Measurements from ENCODE around the gene LKAAEAR1. TPM values are rescaled to one million over a fixed set of nuclear protein-coding genes. Genes with fewer than 3 reads are reported as not detected.

The LKAAEAR1 gene
- total and polyA plus RNA-seq, 2 of the 13 experiments (the other 11 are each of a cell fraction or from before 2014, with no cell fraction given): not detected

DNA sequence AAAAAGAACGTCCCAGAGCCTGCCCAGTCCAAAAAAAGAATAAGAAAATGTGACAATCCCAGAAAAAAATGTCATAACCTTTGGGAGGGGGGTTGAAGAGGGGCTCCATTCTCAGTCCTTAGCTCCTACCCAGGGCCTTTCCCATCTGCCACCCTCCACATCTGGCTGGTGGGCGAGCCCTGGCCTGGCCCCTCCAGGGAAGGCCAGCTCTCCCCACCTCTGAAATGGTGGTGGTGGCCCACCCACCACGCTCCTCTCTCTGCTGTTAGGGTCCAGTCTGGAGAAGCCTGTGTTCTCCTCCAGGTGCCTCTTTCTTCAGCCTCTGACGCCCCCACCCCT, 5.3 kb downstream of the LKAAEAR1 start (continued):
- TF ChIP-seq, protein P1, sequence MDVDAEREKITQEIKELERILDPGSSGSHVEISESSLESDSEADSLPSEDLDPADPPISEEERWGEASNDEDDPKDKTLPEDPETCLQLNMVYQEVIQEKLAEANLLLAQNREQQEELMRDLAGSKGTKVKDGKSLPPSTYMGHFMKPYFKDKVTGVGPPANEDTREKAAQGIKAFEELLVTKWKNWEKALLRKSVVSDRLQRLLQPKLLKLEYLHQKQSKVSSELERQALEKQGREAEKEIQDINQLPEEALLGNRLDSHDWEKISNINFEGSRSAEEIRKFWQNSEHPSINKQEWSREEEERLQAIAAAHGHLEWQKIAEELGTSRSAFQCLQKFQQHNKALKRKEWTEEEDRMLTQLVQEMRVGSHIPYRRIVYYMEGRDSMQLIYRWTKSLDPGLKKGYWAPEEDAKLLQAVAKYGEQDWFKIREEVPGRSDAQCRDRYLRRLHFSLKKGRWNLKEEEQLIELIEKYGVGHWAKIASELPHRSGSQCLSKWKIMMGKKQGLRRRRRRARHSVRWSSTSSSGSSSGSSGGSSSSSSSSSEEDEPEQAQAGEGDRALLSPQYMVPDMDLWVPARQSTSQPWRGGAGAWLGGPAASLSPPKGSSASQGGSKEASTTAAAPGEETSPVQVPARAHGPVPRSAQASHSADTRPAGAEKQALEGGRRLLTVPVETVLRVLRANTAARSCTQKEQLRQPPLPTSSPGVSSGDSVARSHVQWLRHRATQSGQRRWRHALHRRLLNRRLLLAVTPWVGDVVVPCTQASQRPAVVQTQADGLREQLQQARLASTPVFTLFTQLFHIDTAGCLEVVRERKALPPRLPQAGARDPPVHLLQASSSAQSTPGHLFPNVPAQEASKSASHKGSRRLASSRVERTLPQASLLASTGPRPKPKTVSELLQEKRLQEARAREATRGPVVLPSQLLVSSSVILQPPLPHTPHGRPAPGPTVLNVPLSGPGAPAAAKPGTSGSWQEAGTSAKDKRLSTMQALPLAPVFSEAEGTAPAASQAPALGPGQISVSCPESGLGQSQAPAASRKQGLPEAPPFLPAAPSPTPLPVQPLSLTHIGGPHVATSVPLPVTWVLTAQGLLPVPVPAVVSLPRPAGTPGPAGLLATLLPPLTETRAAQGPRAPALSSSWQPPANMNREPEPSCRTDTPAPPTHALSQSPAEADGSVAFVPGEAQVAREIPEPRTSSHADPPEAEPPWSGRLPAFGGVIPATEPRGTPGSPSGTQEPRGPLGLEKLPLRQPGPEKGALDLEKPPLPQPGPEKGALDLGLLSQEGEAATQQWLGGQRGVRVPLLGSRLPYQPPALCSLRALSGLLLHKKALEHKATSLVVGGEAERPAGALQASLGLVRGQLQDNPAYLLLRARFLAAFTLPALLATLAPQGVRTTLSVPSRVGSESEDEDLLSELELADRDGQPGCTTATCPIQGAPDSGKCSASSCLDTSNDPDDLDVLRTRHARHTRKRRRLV (CRISPR knock-in tag; IDR thresholded peaks at IDR 0.05): peak; percentile 76; the same call in 1 of the 2 replicates
- TF ChIP-seq HIVEP1 (CRISPR knock-in tag; IDR thresholded peaks at IDR 0.05): no peak
- no peak for TF ChIP-seq HNRNPUL1 (IDR thresholded peaks at IDR 0.05; ENCODE audit: low read depth, low read length)
- TF ChIP-seq ZFAT (CRISPR knock-in tag; conservative IDR thresholded peaks at IDR 0.05): no peak
- no peak for TF ChIP-seq SYNCRIP (IDR thresholded peaks at IDR 0.05; ENCODE audit: insufficient read depth, low read depth, low read length)
- TF ChIP-seq, protein P2, sequence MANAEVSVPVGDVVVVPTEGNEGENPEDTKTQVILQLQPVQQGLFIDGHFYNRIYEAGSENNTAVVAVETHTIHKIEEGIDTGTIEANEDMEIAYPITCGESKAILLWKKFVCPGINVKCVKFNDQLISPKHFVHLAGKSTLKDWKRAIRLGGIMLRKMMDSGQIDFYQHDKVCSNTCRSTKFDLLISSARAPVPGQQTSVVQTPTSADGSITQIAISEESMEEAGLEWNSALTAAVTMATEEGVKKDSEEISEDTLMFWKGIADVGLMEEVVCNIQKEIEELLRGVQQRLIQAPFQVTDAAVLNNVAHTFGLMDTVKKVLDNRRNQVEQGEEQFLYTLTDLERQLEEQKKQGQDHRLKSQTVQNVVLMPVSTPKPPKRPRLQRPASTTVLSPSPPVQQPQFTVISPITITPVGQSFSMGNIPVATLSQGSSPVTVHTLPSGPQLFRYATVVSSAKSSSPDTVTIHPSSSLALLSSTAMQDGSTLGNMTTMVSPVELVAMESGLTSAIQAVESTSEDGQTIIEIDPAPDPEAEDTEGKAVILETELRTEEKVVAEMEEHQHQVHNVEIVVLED (CRISPR knock-in tag; IDR thresholded peaks at IDR 0.05; ENCODE audit: borderline replicate concordance): peak; percentile 45; the same call in 1 of the 2 replicates
- no peak for TF ChIP-seq PATZ1 (CRISPR knock-in tag; IDR thresholded peaks at IDR 0.05)
- no peak for TF ChIP-seq ZNF746 (CRISPR knock-in tag; IDR thresholded peaks at IDR 0.05)
- no peak for TF ChIP-seq ZNF616 (CRISPR knock-in tag; IDR thresholded peaks at IDR 0.05; ENCODE audit: low read depth)
- TF ChIP-seq ZNF20 (CRISPR knock-in tag; IDR thresholded peaks at IDR 0.05): 0 out of 2 replicates have a peak, but pooled peaks have one; percentile 43
- TF ChIP-seq, protein P3, sequence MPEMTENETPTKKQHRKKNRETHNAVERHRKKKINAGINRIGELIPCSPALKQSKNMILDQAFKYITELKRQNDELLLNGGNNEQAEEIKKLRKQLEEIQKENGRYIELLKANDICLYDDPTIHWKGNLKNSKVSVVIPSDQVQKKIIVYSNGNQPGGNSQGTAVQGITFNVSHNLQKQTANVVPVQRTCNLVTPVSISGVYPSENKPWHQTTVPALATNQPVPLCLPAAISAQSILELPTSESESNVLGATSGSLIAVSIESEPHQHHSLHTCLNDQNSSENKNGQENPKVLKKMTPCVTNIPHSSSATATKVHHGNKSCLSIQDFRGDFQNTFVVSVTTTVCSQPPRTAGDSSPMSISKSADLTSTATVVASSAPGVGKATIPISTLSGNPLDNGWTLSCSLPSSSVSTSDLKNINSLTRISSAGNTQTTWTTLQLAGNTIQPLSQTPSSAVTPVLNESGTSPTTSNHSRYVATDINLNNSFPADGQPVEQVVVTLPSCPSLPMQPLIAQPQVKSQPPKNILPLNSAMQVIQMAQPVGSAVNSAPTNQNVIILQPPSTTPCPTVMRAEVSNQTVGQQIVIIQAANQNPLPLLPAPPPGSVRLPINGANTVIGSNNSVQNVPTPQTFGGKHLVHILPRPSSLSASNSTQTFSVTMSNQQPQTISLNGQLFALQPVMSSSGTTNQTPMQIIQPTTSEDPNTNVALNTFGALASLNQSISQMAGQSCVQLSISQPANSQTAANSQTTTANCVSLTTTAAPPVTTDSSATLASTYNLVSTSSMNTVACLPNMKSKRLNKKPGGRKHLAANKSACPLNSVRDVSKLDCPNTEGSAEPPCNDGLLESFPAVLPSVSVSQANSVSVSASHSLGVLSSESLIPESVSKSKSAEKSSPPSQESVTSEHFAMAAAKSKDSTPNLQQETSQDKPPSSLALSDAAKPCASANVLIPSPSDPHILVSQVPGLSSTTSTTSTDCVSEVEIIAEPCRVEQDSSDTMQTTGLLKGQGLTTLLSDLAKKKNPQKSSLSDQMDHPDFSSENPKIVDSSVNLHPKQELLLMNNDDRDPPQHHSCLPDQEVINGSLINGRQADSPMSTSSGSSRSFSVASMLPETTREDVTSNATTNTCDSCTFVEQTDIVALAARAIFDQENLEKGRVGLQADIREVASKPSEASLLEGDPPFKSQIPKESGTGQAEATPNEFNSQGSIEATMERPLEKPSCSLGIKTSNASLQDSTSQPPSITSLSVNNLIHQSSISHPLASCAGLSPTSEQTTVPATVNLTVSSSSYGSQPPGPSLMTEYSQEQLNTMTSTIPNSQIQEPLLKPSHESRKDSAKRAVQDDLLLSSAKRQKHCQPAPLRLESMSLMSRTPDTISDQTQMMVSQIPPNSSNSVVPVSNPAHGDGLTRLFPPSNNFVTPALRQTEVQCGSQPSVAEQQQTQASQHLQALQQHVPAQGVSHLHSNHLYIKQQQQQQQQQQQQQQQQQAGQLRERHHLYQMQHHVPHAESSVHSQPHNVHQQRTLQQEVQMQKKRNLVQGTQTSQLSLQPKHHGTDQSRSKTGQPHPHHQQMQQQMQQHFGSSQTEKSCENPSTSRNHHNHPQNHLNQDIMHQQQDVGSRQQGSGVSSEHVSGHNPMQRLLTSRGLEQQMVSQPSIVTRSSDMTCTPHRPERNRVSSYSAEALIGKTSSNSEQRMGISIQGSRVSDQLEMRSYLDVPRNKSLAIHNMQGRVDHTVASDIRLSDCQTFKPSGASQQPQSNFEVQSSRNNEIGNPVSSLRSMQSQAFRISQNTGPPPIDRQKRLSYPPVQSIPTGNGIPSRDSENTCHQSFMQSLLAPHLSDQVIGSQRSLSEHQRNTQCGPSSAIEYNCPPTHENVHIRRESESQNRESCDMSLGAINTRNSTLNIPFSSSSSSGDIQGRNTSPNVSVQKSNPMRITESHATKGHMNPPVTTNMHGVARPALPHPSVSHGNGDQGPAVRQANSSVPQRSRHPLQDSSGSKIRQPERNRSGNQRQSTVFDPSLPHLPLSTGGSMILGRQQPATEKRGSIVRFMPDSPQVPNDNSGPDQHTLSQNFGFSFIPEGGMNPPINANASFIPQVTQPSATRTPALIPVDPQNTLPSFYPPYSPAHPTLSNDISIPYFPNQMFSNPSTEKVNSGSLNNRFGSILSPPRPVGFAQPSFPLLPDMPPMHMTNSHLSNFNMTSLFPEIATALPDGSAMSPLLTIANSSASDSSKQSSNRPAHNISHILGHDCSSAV (CRISPR knock-in tag; IDR thresholded peaks at IDR 0.05; ENCODE audit: borderline replicate concordance): no peak
- TF ChIP-seq REL (CRISPR knock-in tag; conservative IDR thresholded peaks at IDR 0.05): 0 out of 2 replicates have a peak, but pooled peaks have one; percentile 63

Measured in HepG2 (cell line).